Stimulated activated CD8-positive, alpha-beta memory T cell treated with anti-CD3 and anti-CD28 coated beads, Interleukin-12 subunit alpha, Interleukin-12 subunit beta, amount 100 ng/mL, for 1 hour (primary cell): Measurements from ENCODE around the gene CXCL12.

Experiments used
- DNase-seq: peaks from one replicate; pipeline ENCODE4 v3.0.0-alpha.2; 2020; ENCODE audit warnings: low read depth

The CXCL12 gene

GRCh38 chr10:44334091-44334490 lies 50.8 kb downstream of the CXCL12 start:
- DNase-seq = no peak

- DNase-seq = no peak
These were observed 51.4 kb downstream of the CXCL12 start for GRCh38 chr10:44333511-44333910.

GRCh38 chr10:44332465-44332864 lies 52.4 kb downstream of the CXCL12 start:
- no peak for DNase-seq

- DNase-seq = no peak
These were observed 54.5 kb downstream of the CXCL12 start for GRCh38 chr10:44330431-44330830.

- DNase-seq = no peak
These were observed 57.4 kb downstream of the CXCL12 start for GRCh38 chr10:44327461-44327860.
